OCI-LY1 (cell line): ENCODE results near the gene FAM20C.

Source experiments
- H2AFZ ChIP-seq: fragments of 200-600 bp; sonication (generic), shearing (Covaris generic); 2 replicates; pipeline ENCODE4 v1.6.0; 2014; ENCODE audit warnings: antibody characterized with exemption, mild to moderate bottlenecking, low read length
- H3F3A ChIP-seq: fragments of 200-600 bp; sonication (generic), shearing (Covaris generic); 2 replicates; pipeline ENCODE4 v1.6.0; 2014; ENCODE audit warnings: mild to moderate bottlenecking, antibody characterized with exemption, low read length, moderate library complexity; ENCODE audit not compliant: insufficient read depth
- H3K27ac ChIP-seq: fragments of 200-600 bp; sonication (generic); 2 replicates; pipeline ENCODE4 v1.5.1; 2014; ENCODE audit warnings: low read length, mixed run types, mild to moderate bottlenecking, low read depth; ENCODE audit not compliant: poor library complexity, severe bottlenecking
- H3K27me3 ChIP-seq: fragments of 200-600 bp; sonication (generic); 2 replicates; pipeline ENCODE4 v1.6.0; 2014; ENCODE audit warnings: antibody characterized with exemption, mild to moderate bottlenecking, low read length, moderate library complexity; ENCODE audit not compliant: insufficient read depth
- H3K36me3 ChIP-seq: fragments of 200-600 bp; sonication (generic); 2 replicates; pipeline ENCODE4 v1.6.1; 2014; ENCODE audit warnings: mild to moderate bottlenecking, antibody characterized with exemption, low read length, moderate library complexity, mixed read lengths; ENCODE audit not compliant: insufficient read depth
- H3K4me1 ChIP-seq: fragments of 200-600 bp; sonication (generic); 2 replicates; pipeline ENCODE4 v1.5.1; 2014; ENCODE audit warnings: mild to moderate bottlenecking, low read length, moderate library complexity; ENCODE audit not compliant: insufficient read depth, severe bottlenecking
- H3K4me2 ChIP-seq: fragments of 200-600 bp; sonication (generic), shearing (Covaris generic); 2 replicates; pipeline ENCODE4 v1.6.1; 2014; ENCODE audit warnings: low read length
- H3K4me3 ChIP-seq: fragments of 200-600 bp; sonication (generic); 2 replicates; pipeline ENCODE4 v1.5.1; 2014; ENCODE audit warnings: low read length, low read depth, mild to moderate bottlenecking, mixed read lengths; ENCODE audit not compliant: poor library complexity, severe bottlenecking
- H3K79me2 ChIP-seq: fragments of 200-600 bp; shearing (Covaris generic); 2 replicates; pipeline ENCODE4 v1.6.1; 2016; ENCODE audit warnings: mixed run types, low read length, mixed read lengths; ENCODE audit not compliant: insufficient read depth
- H3K9ac ChIP-seq: fragments of 200-600 bp; sonication (generic), shearing (Covaris generic); 2 replicates; pipeline ENCODE4 v1.6.1; 2014; ENCODE audit warnings: mild to moderate bottlenecking, low read length, mixed read lengths
- H3K9me2 ChIP-seq: fragments of 200-600 bp; sonication (generic), shearing (Covaris generic); 2 replicates; pipeline ENCODE4 v1.6.1; 2014; ENCODE audit warnings: low read depth, mild to moderate bottlenecking, low read length, mixed read lengths
- H3K9me3 ChIP-seq: fragments of 200-600 bp; shearing (Covaris generic); 2 replicates; pipeline ENCODE4 v1.6.1; 2014; ENCODE audit warnings: low read length, mixed read lengths
- H4K20me1 ChIP-seq: fragments of 200-600 bp; sonication (generic), shearing (Covaris generic); 2 replicates; pipeline ENCODE4 v1.6.0; 2016; ENCODE audit warnings: mild to moderate bottlenecking, low read length; ENCODE audit not compliant: insufficient read depth
- EZH2 ChIP-seq: fragments of 200-600 bp; sonication (generic), shearing (Covaris generic); IDR thresholded peaks from 2 replicates; pipeline ENCODE4 v1.8.0; 2017; ENCODE audit warnings: borderline replicate concordance, mixed run types, mild to moderate bottlenecking, antibody characterized with exemption, low read length, moderate library complexity, mixed read lengths
- TF ChIP-seq, protein P1 (sequence below): fragments of 200-600 bp; sonication (generic), shearing (Covaris generic); IDR thresholded peaks from 2 replicates; pipeline ENCODE4 v1.5.1; 2017; ENCODE audit warnings: mild to moderate bottlenecking, antibody characterized with exemption, low read length, moderate library complexity, mixed read lengths

Gene FAM20C

DNA sequence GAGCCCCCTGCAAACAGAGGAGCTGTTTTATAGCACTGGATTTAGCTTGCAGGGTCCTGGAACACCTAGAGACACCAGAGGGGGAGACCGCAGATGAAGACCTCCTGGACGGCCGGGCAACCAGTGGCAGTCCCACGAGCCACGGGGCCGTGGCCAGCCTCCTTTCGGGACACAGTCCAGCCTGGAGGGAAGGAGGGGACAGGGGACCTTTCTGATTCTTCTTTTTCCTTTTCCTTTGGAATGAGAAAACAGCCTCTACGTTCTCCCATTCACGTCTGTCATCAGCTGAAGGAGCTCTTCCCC lies 35.4 kb upstream of the FAM20C start:
- TF ChIP-seq EZH2: no peak
- TF ChIP-seq, protein P1, sequence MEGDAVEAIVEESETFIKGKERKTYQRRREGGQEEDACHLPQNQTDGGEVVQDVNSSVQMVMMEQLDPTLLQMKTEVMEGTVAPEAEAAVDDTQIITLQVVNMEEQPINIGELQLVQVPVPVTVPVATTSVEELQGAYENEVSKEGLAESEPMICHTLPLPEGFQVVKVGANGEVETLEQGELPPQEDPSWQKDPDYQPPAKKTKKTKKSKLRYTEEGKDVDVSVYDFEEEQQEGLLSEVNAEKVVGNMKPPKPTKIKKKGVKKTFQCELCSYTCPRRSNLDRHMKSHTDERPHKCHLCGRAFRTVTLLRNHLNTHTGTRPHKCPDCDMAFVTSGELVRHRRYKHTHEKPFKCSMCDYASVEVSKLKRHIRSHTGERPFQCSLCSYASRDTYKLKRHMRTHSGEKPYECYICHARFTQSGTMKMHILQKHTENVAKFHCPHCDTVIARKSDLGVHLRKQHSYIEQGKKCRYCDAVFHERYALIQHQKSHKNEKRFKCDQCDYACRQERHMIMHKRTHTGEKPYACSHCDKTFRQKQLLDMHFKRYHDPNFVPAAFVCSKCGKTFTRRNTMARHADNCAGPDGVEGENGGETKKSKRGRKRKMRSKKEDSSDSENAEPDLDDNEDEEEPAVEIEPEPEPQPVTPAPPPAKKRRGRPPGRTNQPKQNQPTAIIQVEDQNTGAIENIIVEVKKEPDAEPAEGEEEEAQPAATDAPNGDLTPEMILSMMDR: no peak
- no peaks in the 10 kb centered on the region for H3K36me3 ChIP-seq
- H3K9ac ChIP-seq: no peak overlapping the region
- no peaks in the 10 kb centered on the region for H3K4me1 ChIP-seq
- no peaks in the 10 kb centered on the region for H3K79me2 ChIP-seq
- peaks cover 4% of the 10 kb centered on the region; the same call in 1 of the 2 replicates for H3K27me3 ChIP-seq
- H3K27ac ChIP-seq: no peak overlapping the region
- no peaks in the 10 kb centered on the region for H4K20me1 ChIP-seq
- no peak overlapping the region for H3K4me2 ChIP-seq
- no peak overlapping the region for H2AFZ ChIP-seq
- H3K9me2 ChIP-seq: no peaks in the 10 kb centered on the region
- H3F3A ChIP-seq: no peaks in the 10 kb centered on the region
- H3K9me3 ChIP-seq: no peaks in the 10 kb centered on the region
- H3K4me3 ChIP-seq: no peak overlapping the region

- Histone ChIP-seq H3K4me2 (no peak overlapping the region), H3K4me1 (no peaks in the 10 kb centered on the region), H3K27me3 (peaks cover 4% of the 10 kb centered on the region; the same call in 1 of the 2 replicates), H4K20me1 (no peaks in the 10 kb centered on the region), H3K79me2 (no peaks in the 10 kb centered on the region), H3K9ac (no peak overlapping the region), H3K36me3 (no peaks in the 10 kb centered on the region), H3K4me3 (no peak overlapping the region), H3F3A (no peaks in the 10 kb centered on the region), H3K9me2 (no peaks in the 10 kb centered on the region), H3K9me3 (no peaks in the 10 kb centered on the region), H3K27ac (no peak overlapping the region), H2AFZ (no peak overlapping the region)
- TF ChIP-seq EZH2: no peak
- TF ChIP-seq, protein P1: no peak
Observed at GRCh38 chr7:157771-158625, 34.4 kb upstream of the FAM20C start.

- no peak overlapping the region for H3K27ac ChIP-seq
- no peaks in the 10 kb centered on the region for H3K9me3 ChIP-seq
- no peak overlapping the region for H3K4me2 ChIP-seq
- H3K27me3 ChIP-seq: peaks cover 4% of the 10 kb centered on the region; the same call in 1 of the 2 replicates
- H3K79me2 ChIP-seq: no peaks in the 10 kb centered on the region
- no peaks in the 10 kb centered on the region for H3K9me2 ChIP-seq
- no peak overlapping the region for H3K4me3 ChIP-seq
- no peaks in the 10 kb centered on the region for H4K20me1 ChIP-seq
- H3F3A ChIP-seq: no peaks in the 10 kb centered on the region
- TF ChIP-seq, protein P1: no peak
- no peak for TF ChIP-seq EZH2
- H3K4me1 ChIP-seq: no peaks in the 10 kb centered on the region
- H2AFZ ChIP-seq: no peak overlapping the region
- H3K36me3 ChIP-seq: no peaks in the 10 kb centered on the region
- no peak overlapping the region for H3K9ac ChIP-seq
Observed at GRCh38 chr7:158771-159170, 33.6 kb upstream of the FAM20C start.
